Kidney epithelial cell (primary cell): Measurements from ENCODE around the gene DDIAS. TPM values are rescaled to one million over a fixed set of nuclear protein-coding genes. Genes with fewer than 3 reads are reported as not detected.
A peak's percentile ranks its signal among the peaks of the same experiment; 100 is the strongest.

ENCODE experiments used
- DNase-seq: peaks from one replicate; pipeline ENCODE4 v3.0.0-alpha.2; 2010; ENCODE audit warnings: low read depth
- H3K27me3 ChIP-seq: 2 replicates; pipeline ENCODE4 v1.6.0; 2011; ENCODE audit warnings: low read length; ENCODE audit not compliant: control insufficient read depth, insufficient read depth
- H3K36me3 ChIP-seq: 2 replicates; pipeline ENCODE4 v1.5.1; 2011; ENCODE audit warnings: low read length; ENCODE audit not compliant: control insufficient read depth, insufficient read depth
- H3K4me3 ChIP-seq: 2 replicates; pipeline ENCODE4 v1.5.1; 2011; ENCODE audit warnings: low read depth, mild to moderate bottlenecking, control low read depth, low read length
- CTCF ChIP-seq: IDR thresholded peaks from 2 replicates; pipeline ENCODE4 v1.5.1; 2011; ENCODE audit warnings: mild to moderate bottlenecking, moderate library complexity, low read length, control low read depth, inconsistent platforms; ENCODE audit not compliant: insufficient read depth, poor library complexity, severe bottlenecking
- total RNA-seq: library from RNA; depleted of rRNA; stranded (reverse); fragments of >200 nt; gene quantifications from 2 replicates; pipeline ENCODE4 v1.2.3, GENCODE V29; 2015

The DDIAS gene
- total RNA-seq, 1 donor from 2014 or later, result 1.6 TPM

DNA sequence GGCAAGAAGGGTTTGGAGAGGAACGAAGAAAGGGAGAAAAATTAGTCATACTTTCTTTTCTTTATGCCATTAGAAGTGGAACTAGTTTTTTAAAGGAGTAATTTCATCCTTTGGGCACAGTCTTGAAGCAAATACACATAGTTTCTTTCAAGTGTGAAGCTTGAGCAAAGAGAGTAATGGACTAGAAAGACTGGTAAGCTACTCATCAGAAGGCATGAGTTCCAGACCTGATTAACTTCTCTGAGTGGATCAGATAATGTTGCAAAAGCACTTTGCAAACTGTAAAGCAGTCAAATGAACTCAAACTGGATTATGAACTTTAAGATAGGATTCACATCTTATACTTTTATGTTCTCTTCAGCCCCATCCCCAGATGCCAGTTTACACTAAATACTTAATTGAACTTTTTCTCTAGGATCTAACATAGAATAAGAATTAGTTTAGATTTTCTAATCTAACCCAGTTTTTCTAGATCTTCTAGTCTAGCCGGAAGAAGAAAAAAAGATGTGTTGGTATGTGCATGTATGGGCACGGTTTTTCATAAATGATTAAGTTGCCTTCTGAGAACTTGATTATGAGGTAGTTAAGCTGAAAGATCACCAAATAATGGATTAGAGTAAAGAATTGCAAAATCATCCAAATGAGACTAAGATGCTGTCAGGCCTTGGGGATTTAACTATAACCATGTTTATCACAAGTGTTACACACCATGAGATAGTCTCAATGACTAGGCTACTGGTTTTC, 2.5 kb downstream of the DDIAS start:
- DNase-seq, result no peak
- no peaks in the 10 kb centered on the region for H3K36me3 ChIP-seq
- TF ChIP-seq CTCF, result no peak
- H3K27me3 ChIP-seq, result no peaks in the 10 kb centered on the region
- no peak overlapping the region for H3K4me3 ChIP-seq

GRCh38 chr11:82906236-82906635, 4.7 kb downstream of the DDIAS start:
- DNase-seq, result no peak
- Histone ChIP-seq H3K27me3 (no peaks in the 10 kb centered on the region), H3K36me3 (no peaks in the 10 kb centered on the region), H3K4me3 (no peak overlapping the region)
- TF ChIP-seq CTCF, result peak; percentile 4

DNA sequence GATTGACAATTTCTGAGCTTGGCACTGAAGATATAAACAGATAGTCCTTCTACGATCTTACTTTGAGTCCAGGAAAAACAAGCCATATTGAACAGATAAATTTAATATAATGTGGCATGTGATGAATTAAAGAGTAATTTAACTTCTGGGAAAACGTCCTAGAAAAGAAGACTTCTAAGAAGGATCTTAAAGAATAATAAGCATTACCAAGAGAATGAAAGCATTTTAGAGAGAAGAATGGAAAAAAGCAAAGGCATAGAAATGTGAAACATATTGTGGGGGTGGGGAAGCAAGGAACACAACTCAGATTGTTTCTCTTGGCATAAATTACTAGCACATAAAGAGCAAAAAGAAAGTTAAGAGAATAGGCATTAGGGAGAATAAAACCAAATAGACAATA, 5.4 kb downstream of the DDIAS start:
- TF ChIP-seq CTCF, result no peak
- no peaks in the 10 kb centered on the region for H3K36me3 ChIP-seq
- H3K27me3 ChIP-seq, result no peaks in the 10 kb centered on the region
- no peak overlapping the region for H3K4me3 ChIP-seq
- DNase-seq, result no peak

DNA sequence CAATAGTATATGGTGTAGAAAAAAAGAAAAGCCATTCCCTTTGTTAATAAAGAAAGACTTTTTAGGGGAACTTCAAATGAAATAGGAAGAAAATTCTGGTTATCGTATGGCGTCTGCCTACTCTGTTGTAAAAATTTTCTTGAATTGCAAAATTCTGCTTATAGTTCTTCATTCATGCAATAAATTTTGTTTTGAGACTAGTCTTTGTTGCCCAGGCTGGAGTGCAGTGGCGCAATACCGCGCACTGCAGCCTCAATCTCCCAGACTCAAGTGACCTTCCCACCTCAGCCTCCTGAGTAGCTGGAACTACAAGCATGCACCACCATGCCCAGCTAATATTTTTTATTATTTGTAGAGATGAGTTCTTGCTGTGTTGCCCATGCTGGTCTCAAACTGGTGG, 5.8 kb downstream of the DDIAS start:
- Histone ChIP-seq H3K4me3 (no peak overlapping the region), H3K27me3 (no peaks in the 10 kb centered on the region), H3K36me3 (no peaks in the 10 kb centered on the region)
- no peak for TF ChIP-seq CTCF
- no peak for DNase-seq

DNA sequence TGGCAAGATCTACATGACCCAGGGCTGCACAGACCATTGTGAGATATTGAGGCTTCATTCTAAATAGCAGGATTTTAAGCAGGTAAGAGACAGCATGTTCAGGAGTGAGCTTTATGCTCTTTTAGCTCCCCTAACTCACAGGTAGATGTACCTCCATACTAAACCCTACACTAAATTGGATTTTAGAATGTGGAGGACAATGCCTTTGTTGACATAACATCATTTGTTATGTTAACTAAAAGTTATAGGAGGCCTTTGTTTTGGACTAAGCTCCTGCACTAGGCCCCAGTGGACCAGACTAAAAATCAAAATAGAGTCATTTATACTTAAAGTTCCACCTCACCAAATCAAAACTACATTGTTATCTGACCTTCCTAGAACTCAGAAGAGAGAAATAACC, 6.8 kb downstream of the DDIAS start:
- Histone ChIP-seq H3K27me3 (no peaks in the 10 kb centered on the region), H3K36me3 (no peaks in the 10 kb centered on the region), H3K4me3 (no peak overlapping the region)
- DNase-seq, result no peak
- TF ChIP-seq CTCF, result no peak
